GM19324 (cell line): ENCODE measurements around the gene OCRL.

ENCODE experiments used
- ATAC-seq: cut with Tn5 transposase; IDR thresholded peaks from one replicate; pipeline ENCODE4 v1.9.1; 2021; ENCODE audit warnings: mild to moderate bottlenecking, moderate library complexity; ENCODE audit not compliant: unreplicated experiment, low FRiP score

Gene OCRL

GRCh38 chrX:129581904-129582303 lies 41.8 kb downstream of the OCRL start:
- ATAC-seq = no peak

GRCh38 chrX:129585167-129585566 lies 45.1 kb downstream of the OCRL start:
- no peak for ATAC-seq

GRCh38 chrX:129585691-129586090 lies 45.6 kb downstream of the OCRL start:
- no peak for ATAC-seq

GRCh38 chrX:129586446-129586845 lies 46.4 kb downstream of the OCRL start:
- ATAC-seq = no peak

GRCh38 chrX:129590596-129590995 lies 50.5 kb downstream of the OCRL start:
- ATAC-seq = no peak

- no peak for ATAC-seq
Observed at GRCh38 chrX:129593137-129593536, 53.1 kb downstream of the OCRL start.

GRCh38 chrX:129594781-129595180 lies 54.7 kb downstream of the OCRL start:
- no peak for ATAC-seq

- ATAC-seq = no peak
Observed at GRCh38 chrX:129596077-129596476, 56.0 kb downstream of the OCRL start.

GRCh38 chrX:129597905-129598304 lies 57.8 kb downstream of the OCRL start:
- ATAC-seq = no peak

- ATAC-seq = no peak
Observed at GRCh38 chrX:129599499-129599898, 59.4 kb downstream of the OCRL start.

GRCh38 chrX:129599996-129600395 lies 59.9 kb downstream of the OCRL start:
- no peak for ATAC-seq

GRCh38 chrX:129600981-129601424 lies 60.9 kb downstream of the OCRL start:
- no peak for ATAC-seq

- ATAC-seq = no peak
Observed at GRCh38 chrX:129606918-129607317, 66.9 kb downstream of the OCRL start.

GRCh38 chrX:129608496-129608895 lies 68.4 kb downstream of the OCRL start:
- ATAC-seq = no peak

GRCh38 chrX:129609395-129609794 lies 69.3 kb downstream of the OCRL start:
- no peak for ATAC-seq

GRCh38 chrX:129612396-129612795 lies 72.3 kb downstream of the OCRL start:
- ATAC-seq = no peak

GRCh38 chrX:129613596-129613995 lies 73.5 kb downstream of the OCRL start:
- no peak for ATAC-seq

- ATAC-seq = no peak
Observed at GRCh38 chrX:129614481-129615255, 74.6 kb downstream of the OCRL start.

- no peak for ATAC-seq
Observed at GRCh38 chrX:129617420-129617819, 77.4 kb downstream of the OCRL start.

- ATAC-seq = no peak
Observed at GRCh38 chrX:129618997-129619396, 78.9 kb downstream of the OCRL start.

GRCh38 chrX:129622757-129623301 lies 82.8 kb downstream of the OCRL start:
- ATAC-seq = no peak

GRCh38 chrX:129626026-129626425 lies 86.0 kb downstream of the OCRL start:
- ATAC-seq = no peak
